NB4 (cell line): ENCODE results near the gene MAP3K20.

Experiments
- CTCF ChIP-seq: IDR thresholded peaks from one replicate; pipeline ENCODE4 v1.5.1; 2012; ENCODE audit warnings: low read depth, low read length
- MAX ChIP-seq: IDR thresholded peaks from 2 replicates; pipeline ENCODE4 v1.6.1; 2011; ENCODE audit warnings: low read depth, low read length
- MYC ChIP-seq: IDR thresholded peaks from 2 replicates; pipeline ENCODE4 v1.6.1; 2011; ENCODE audit warnings: low read depth, low read length
- POLR2A ChIP-seq: IDR thresholded peaks from 2 replicates; pipeline ENCODE4 v1.6.1; 2011; ENCODE audit warnings: mild to moderate bottlenecking; ENCODE audit not compliant: insufficient read length; ENCODE audit errors: extremely low read depth

- TF ChIP-seq CTCF (no peak), POLR2A (no peak), MYC (no peak), MAX (no peak)
These were observed 42.0 kb downstream of the MAP3K20 start for GRCh38 chr2:173117678-173118077.
